Mesenchymal stem cell (in vitro differentiated cells and primary cell): Measurements from ENCODE around the gene CDKN2B.

ENCODE experiments used
- DNase-seq: peaks from one replicate; pipeline ENCODE4 v3.0.0-alpha.2; 2013
- H2AFZ ChIP-seq: one replicate; pipeline ENCODE4 v1.6.1; 2013; ENCODE audit warnings: low read depth, mild to moderate bottlenecking, control low read depth, inconsistent platforms, low read length, moderate library complexity
- H2AK5ac ChIP-seq: 2 replicates; pipeline ENCODE4 v1.6.1; 2013; ENCODE audit warnings: low read length, moderate library complexity, mild to moderate bottlenecking, inconsistent platforms; ENCODE audit not compliant: severe bottlenecking
- H2BK120ac ChIP-seq: one replicate; pipeline ENCODE4 v1.6.1; 2013; ENCODE audit warnings: low read depth, mild to moderate bottlenecking, inconsistent platforms, low read length, moderate library complexity
- H2BK12ac ChIP-seq, 2 experiments: one replicate each; pipeline ENCODE4 v1.6.1; 2013; ENCODE audit warnings: inconsistent platforms in 2 of 2, low read length in 2 of 2, mild to moderate bottlenecking in 2 of 2, moderate library complexity in 2 of 2, control low read depth in 1 of 2
- H2BK15ac ChIP-seq: one replicate; pipeline ENCODE4 v1.6.1; 2013; ENCODE audit warnings: mild to moderate bottlenecking, low read depth, inconsistent platforms; ENCODE audit not compliant: poor library complexity, severe bottlenecking
- H2BK5ac ChIP-seq: 2 replicates; pipeline ENCODE4 v1.6.1; 2013; ENCODE audit warnings: low read depth, mild to moderate bottlenecking, low read length, control low read depth, inconsistent platforms; ENCODE audit not compliant: poor library complexity, severe bottlenecking
- H3K14ac ChIP-seq, 2 experiments: one replicate each; pipeline ENCODE4 v1.6.1; 2013; ENCODE audit warnings: inconsistent platforms in 2 of 2, low read length in 2 of 2, control low read depth in 1 of 2, mild to moderate bottlenecking in 1 of 2, moderate library complexity in 1 of 2
- H3K18ac ChIP-seq, 2 experiments: one replicate each; pipeline ENCODE4 v1.6.1; 2013; ENCODE audit warnings: inconsistent platforms in 2 of 2, low read length in 2 of 2, control low read depth in 1 of 2, low read depth in 1 of 2, mild to moderate bottlenecking in 1 of 2
- H3K23ac ChIP-seq, 2 experiments: one replicate each; pipeline ENCODE4 v1.6.1; 2013; ENCODE audit warnings: inconsistent platforms in 2 of 2, low read length in 2 of 2, mild to moderate bottlenecking in 2 of 2, moderate library complexity in 2 of 2, control low read depth in 1 of 2
- H3K27ac ChIP-seq: 2 replicates; pipeline ENCODE4 v1.5.1; 2013; ENCODE audit warnings: mild to moderate bottlenecking, moderate library complexity, low read length, control low read depth, inconsistent platforms; ENCODE audit not compliant: poor library complexity, severe bottlenecking
- H3K27me3 ChIP-seq, 2 experiments: 2 replicates each; pipeline versions ENCODE4 v1.6.1 to v1.7.0; 2013; ENCODE audit warnings: low read length in 2 of 2, mild to moderate bottlenecking in 2 of 2, moderate library complexity in 2 of 2, control low read depth in 1 of 2, inconsistent platforms in 1 of 2; ENCODE audit not compliant: control insufficient read depth in 1 of 2, insufficient read depth in 1 of 2
- H3K36me3 ChIP-seq, 2 experiments: 2 replicates each; pipeline versions ENCODE4 v1.6.1 to v1.7.0; 2013; ENCODE audit warnings: low read length in 2 of 2, control low read depth in 1 of 2, inconsistent platforms in 1 of 2, low read depth in 1 of 2, mild to moderate bottlenecking in 1 of 2; ENCODE audit not compliant: insufficient read depth in 2 of 2, control insufficient read depth in 1 of 2
- H3K4ac ChIP-seq, 2 experiments: one replicate each; pipeline ENCODE4 v1.6.1; 2013; ENCODE audit warnings: inconsistent platforms in 2 of 2, low read length in 2 of 2, mild to moderate bottlenecking in 2 of 2, moderate library complexity in 2 of 2, control low read depth in 1 of 2, low read depth in 1 of 2
- H3K4me1 ChIP-seq: 2 replicates; pipeline ENCODE4 v1.6.1; 2013; ENCODE audit warnings: low read depth, low read length, control low read depth; ENCODE audit not compliant: control insufficient read depth, insufficient read depth
- H3K4me2 ChIP-seq: 2 replicates; pipeline ENCODE4 v1.6.1; 2013; ENCODE audit warnings: low read length, mild to moderate bottlenecking, inconsistent platforms; ENCODE audit not compliant: poor library complexity, severe bottlenecking
- H3K4me3 ChIP-seq, 2 experiments: 2 replicates each; pipeline versions ENCODE4 v1.5.1 to v1.7.0; 2013; ENCODE audit warnings: low read length in 2 of 2, mild to moderate bottlenecking in 2 of 2, control low read depth in 1 of 2, low read depth in 1 of 2; ENCODE audit not compliant: insufficient read depth in 1 of 2
- H3K79me1 ChIP-seq: replicated peaks from 2 replicates; pipeline ENCODE4 v1.6.1; 2013; ENCODE audit warnings: mild to moderate bottlenecking, control low read depth, low read length, inconsistent platforms; ENCODE audit not compliant: poor library complexity, severe bottlenecking
- H3K9ac ChIP-seq: 2 replicates; pipeline ENCODE4 v1.7.0; 2013; ENCODE audit warnings: mild to moderate bottlenecking, low read length, moderate library complexity
- H3K9me3 ChIP-seq: 2 replicates; pipeline ENCODE4 v1.7.0; 2013; ENCODE audit warnings: mild to moderate bottlenecking, low read length; ENCODE audit not compliant: control insufficient read depth
- H4K8ac ChIP-seq: one replicate; pipeline ENCODE4 v1.6.1; 2013; ENCODE audit warnings: inconsistent platforms, mild to moderate bottlenecking, low read length, moderate library complexity
- H4K91ac ChIP-seq: one replicate; pipeline ENCODE4 v1.6.1; 2013; ENCODE audit warnings: mild to moderate bottlenecking, low read length, inconsistent platforms
- WGBS: methylation state at CpG from one replicate; pipeline ENCODE4 v1.1.7; 2013; ENCODE audit warnings: mixed read lengths; 5-methylcytosine and 5-hydroxymethylcytosine counted together

The CDKN2B gene

DNA sequence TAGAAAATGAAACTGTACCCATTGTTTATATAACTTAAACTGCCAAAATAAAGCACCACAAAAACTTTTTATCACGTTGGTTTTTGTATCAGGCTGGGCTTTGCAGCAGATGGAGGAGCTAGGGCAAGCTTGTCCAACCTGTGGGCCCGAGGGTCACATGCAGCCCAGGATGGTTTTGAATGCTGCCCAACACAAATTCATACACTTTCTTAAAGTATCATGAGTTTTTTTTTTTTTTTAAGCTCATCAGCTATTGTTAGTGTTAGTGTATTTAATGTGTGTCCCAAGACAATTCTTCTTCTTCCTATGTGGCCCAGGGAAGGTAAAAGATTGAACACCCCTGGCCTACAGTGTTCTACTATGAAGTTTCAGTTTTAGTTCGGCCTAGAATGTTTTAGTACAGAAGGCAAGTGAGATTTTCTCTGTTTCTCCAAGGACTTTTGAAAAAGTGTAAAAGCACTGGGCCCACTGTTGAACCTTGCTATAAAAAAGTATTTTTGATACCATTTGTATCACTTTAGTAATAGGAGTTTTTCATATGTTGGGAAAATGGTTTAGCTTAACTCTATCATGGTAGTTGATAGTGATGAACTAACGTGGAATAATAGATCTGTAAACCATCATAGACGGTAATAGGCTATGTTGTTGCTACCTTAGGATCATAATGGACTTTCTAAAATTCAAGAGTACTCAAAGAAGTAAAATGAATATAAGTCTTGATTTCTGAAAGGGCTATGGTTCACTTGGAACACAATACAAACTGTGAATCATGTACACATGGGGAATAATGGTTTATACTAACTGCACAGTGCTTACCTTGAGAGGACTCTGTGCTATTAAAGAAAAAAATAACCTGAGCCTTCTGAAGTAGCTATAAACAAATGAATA is 17.8 kb downstream of the CDKN2B start:
- no peaks in the 10 kb centered on the region for H3K27me3 ChIP-seq
- no peak overlapping the region for H4K91ac ChIP-seq
- H3K4me2 ChIP-seq, result peak overlapping the region; percentile 29
- H2BK120ac ChIP-seq, result no peak overlapping the region
- H3K27ac ChIP-seq, result no peak overlapping the region
- peak overlapping the region in 1 of 2 experiments; percentile 73 for H3K4me3 ChIP-seq
- H3K9me3 ChIP-seq, result no peaks in the 10 kb centered on the region
- H2BK5ac ChIP-seq, result no peak overlapping the region
- no peak for DNase-seq
- peak overlapping the region; percentile 44 for H3K9ac ChIP-seq
- no peak overlapping the region for H3K18ac ChIP-seq
- WGBS, result 76% methylated on average over 5 of the region's 5 CpGs
- no peak overlapping the region for H2BK12ac ChIP-seq
- no peak overlapping the region for H3K23ac ChIP-seq
- peaks cover 0 to 5% of the 10 kb centered on the region in 2 experiments for H3K36me3 ChIP-seq
- H3K14ac ChIP-seq, result no peak overlapping the region
- no peak overlapping the region for H3K4ac ChIP-seq
- no peak overlapping the region for H2AK5ac ChIP-seq
- H4K8ac ChIP-seq, result no peak overlapping the region
- H3K79me1 ChIP-seq, result peaks cover 14% of the 10 kb centered on the region
- no peak overlapping the region for H2BK15ac ChIP-seq
- H2AFZ ChIP-seq, result no peak overlapping the region
- peaks cover 14% of the 10 kb centered on the region for H3K4me1 ChIP-seq

DNA sequence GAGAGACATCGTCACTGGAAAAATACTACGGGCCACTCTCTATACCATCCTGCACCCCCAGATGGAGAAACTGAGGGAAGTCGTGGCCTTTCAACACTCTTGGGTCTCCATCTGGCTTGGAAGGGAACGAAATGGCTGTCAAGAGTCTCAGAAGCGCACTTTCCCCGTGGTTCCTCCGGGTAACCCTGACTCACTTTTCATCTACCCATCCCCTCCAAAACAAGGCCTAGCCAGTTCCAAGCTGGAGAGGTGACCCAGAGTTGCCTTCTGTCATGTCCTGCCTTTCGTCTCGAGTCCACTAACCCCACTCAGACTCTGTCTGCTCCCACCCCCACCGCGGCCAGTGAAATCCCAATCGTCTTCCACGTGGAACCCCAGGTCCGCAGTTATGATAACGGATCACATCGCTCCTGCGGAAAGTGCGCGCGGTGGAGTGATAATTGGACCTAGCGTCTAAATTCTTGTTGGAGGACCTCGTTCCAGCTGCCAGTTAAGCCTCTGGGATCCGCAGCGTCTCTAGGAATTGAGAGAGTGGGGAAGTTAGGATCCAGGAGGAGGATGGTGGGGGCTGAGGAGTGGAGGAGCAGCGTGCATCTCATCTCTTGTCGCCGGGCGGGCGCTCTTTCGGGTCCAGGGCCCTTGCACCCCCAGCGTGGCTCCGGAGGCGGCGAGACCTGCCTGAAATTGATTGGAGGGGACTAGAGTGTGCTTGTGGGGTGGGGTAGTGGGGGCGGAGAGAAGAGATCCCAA is 19.5 kb downstream of the CDKN2B start:
- Histone ChIP-seq H3K4me2 (peak overlapping the region; percentile 64), H2BK120ac (no peak overlapping the region), H3K4me3 (peak overlapping the region; percentile 33 to 73), H2BK12ac (no peak overlapping the region), H4K8ac (peak overlapping the region; percentile 83), H3K9me3 (no peaks in the 10 kb centered on the region), H2BK15ac (no peak overlapping the region), H2AFZ (peak overlapping the region; percentile 10), H3K79me1 (peaks cover 11% of the 10 kb centered on the region), H3K14ac (no peak overlapping the region), H3K23ac (peak overlapping the region in 1 of 2 experiments; percentile 53), H2BK5ac (no peak overlapping the region), H3K27ac (no peak overlapping the region), H2AK5ac (peak overlapping the region; percentile 73), H3K36me3 (peaks cover 0 to 5% of the 10 kb centered on the region in 2 experiments), H3K18ac (peak overlapping the region; percentile 1 to 35), H3K4me1 (peaks cover 9% of the 10 kb centered on the region), H3K9ac (peak overlapping the region; percentile 44), H3K27me3 (no peaks in the 10 kb centered on the region), H3K4ac (peak overlapping the region in 1 of 2 experiments; percentile 59), H4K91ac (peak overlapping the region; percentile 44)
- WGBS, result 19% methylated on average over 35 of the region's 35 CpGs
- DNase-seq, result no peak

DNA sequence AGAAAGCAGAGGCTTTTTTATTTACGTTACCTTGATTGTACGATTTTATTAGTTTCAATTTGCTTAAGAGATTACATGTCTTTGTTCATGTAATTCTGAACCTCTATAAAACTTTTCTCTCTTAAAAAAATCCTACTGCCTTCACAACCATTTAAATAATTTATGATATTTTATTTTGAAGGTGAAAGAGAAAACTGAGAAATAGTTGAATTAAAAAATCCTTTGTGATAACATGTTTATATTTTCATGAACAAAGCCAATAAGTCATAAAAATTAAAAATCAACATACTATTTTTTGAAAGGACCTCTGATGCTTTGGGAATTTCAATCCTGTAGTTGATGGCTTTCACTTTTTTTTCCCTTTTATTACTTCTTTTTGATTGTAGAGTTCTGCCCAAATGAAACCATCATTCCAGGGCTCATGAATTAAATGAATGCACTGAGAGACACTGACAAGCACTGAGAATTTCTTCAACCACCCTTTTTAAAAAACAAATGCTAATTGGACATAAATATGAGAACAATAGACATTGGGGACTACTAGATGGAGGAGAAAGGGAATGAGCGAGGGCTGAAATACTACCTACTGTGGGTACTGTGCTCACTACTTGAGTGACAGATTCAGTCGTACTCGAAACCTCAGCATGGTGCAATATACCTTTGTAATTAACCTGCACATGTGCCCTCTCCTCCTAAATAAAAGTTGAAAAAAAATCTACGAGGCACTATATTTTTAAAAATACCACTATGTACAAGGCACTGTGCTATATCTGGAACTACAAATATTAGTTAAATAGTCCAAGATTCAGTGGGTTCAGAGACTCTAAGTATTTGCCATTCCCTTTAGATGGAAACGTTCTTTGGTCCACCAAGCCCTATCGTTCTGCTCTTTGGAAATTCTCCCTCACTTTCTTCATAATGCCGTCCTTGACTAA is 20.8 kb downstream of the CDKN2B start:
- peaks cover 0 to 5% of the 10 kb centered on the region in 2 experiments for H3K36me3 ChIP-seq
- no peaks in the 10 kb centered on the region for H3K27me3 ChIP-seq
- no peak overlapping the region for H2AK5ac ChIP-seq
- no peak overlapping the region for H3K23ac ChIP-seq
- no peak overlapping the region for H4K91ac ChIP-seq
- 33% methylated on average over 5 of the region's 9 CpGs for WGBS
- H2BK5ac ChIP-seq, result no peak overlapping the region
- H2BK12ac ChIP-seq, result no peak overlapping the region
- H3K4ac ChIP-seq, result no peak overlapping the region
- H3K27ac ChIP-seq, result no peak overlapping the region
- H2BK120ac ChIP-seq, result no peak overlapping the region
- H3K4me3 ChIP-seq, result peak overlapping the region in 1 of 2 experiments; percentile 73
- no peak overlapping the region for H4K8ac ChIP-seq
- no peak overlapping the region for H3K18ac ChIP-seq
- H3K4me1 ChIP-seq, result peaks cover 9% of the 10 kb centered on the region
- H2BK15ac ChIP-seq, result no peak overlapping the region
- H3K79me1 ChIP-seq, result peaks cover 9% of the 10 kb centered on the region
- no peak for DNase-seq
- no peaks in the 10 kb centered on the region for H3K9me3 ChIP-seq
- no peak overlapping the region for H2AFZ ChIP-seq
- peak overlapping the region; percentile 3 for H3K4me2 ChIP-seq
- H3K14ac ChIP-seq, result no peak overlapping the region
- H3K9ac ChIP-seq, result peak overlapping the region; percentile 94
